H1 (cell line): ENCODE data around the gene ZC3H7B. TPM values are rescaled to one million over a fixed set of nuclear protein-coding genes. Genes with fewer than 3 reads are reported as not detected.

Source experiments
- CBX5 ChIP-seq: fragments of 300-800, 300-1000 bp; sonication (generic); IDR thresholded peaks from 2 replicates; pipeline ENCODE4 v1.7.1; 2016; ENCODE audit warnings: antibody characterized with exemption, low read length, low read depth
- KDM1A ChIP-seq: fragments of 200-600, 300-600 bp; sonication (generic); IDR thresholded peaks from 2 replicates; pipeline ENCODE4 v1.7.1; 2016; ENCODE audit warnings: mild to moderate bottlenecking, low read length, borderline replicate concordance
- POU5F1 ChIP-seq: IDR thresholded peaks from 2 replicates; pipeline ENCODE4 v1.6.1; 2011; ENCODE audit warnings: low read depth, mild to moderate bottlenecking, low read length, moderate library complexity
- RAD21 ChIP-seq, 2 experiments: IDR thresholded peaks in 1 of 2; conservative IDR thresholded peaks in 1 of 2; 2 replicates each; pipeline ENCODE4 v1.6.1; 2011; ENCODE audit warnings: low read depth in 2 of 2, low read length in 2 of 2, improper control_type of control experiment in 1 of 2, inconsistent platforms in 1 of 2, mild to moderate bottlenecking in 1 of 2, moderate library complexity in 1 of 2
- TBP ChIP-seq: IDR thresholded peaks from 2 replicates; pipeline ENCODE4 v1.6.1; 2011; ENCODE audit warnings: low read depth, low read length, improper control_type of control experiment
- ZNF274 ChIP-seq: IDR thresholded peaks from 2 replicates; pipeline ENCODE4 v1.7.0; 2012; ENCODE audit warnings: low read length, borderline replicate concordance; ENCODE audit errors: extremely low read depth
- polyA plus RNA-seq, 7 experiments: library from polyadenylated mRNA; depleted of rRNA in 3 of 7; stranded (reverse) in 5 of 7; unstranded in 2 of 7; fragments of >200 nt in 5 of 7; fragments of 200-250 nt in 2 of 7; gene quantifications; 1 replicate in 5 of 7; 2 replicates in 1 of 7; 4 replicates in 1 of 7; pipeline versions ENCODE4 v1.2.1 to v1.2.3, GENCODE V29; 2011 to 2013; ENCODE audit warnings: missing spikeins in 2 of 7, mixed read lengths in 2 of 7
- total RNA-seq: library from RNA; stranded (reverse); fragmentation: NEBNext Ultra II Directional; extraction: Animal tissue kit (Norgen Biotek cat#: 25700); gene quantifications from 2 replicates; pipeline ENCODE4 v1.2.1, GENCODE V29; 2021
- TF ChIP-seq, protein P1 (sequence below): fragments of 300-600 bp; sonication (generic); IDR thresholded peaks from 2 replicates; pipeline ENCODE4 v1.7.1; 2012; ENCODE audit warnings: low read length, moderate library complexity, mild to moderate bottlenecking, inconsistent platforms; ENCODE audit not compliant: insufficient replicate concordance
- TF ChIP-seq, protein P2 (sequence below): IDR thresholded peaks from 2 replicates; pipeline ENCODE4 v1.6.1; 2011; ENCODE audit warnings: low read length, improper control_type of control experiment

The ZC3H7B gene
- total and polyA plus RNA-seq, 2 of the 8 experiments (the other 6 are each of a cell fraction or from before 2014, with no cell fraction given): 35.5 to 78.6 TPM

DNA sequence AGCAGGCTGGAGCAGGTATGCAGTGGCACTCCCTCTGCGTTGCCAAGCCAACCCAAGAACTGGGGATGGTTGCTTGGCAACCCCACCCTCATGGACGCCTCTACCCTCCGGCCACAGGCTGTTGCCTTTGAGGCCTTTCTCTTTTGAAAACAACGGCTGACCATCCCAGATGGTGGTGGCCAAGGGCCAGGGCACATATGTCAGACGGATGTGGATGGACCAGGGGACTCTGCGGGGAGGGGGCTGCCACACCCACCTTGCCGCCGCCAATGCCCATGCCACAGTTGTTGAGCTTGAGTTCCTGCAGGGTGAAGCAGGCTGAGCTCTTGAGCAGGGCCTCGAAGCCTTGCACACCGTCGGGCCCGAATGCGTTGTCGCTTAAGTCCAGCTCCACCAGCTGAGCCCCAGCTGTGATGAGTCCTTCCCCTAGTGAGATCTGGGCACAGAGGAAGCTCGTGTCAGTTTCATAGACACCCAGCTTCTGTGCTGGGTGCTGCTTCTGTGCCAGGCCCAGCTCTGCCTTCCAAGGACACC lies 36.9 kb upstream of the ZC3H7B start (continued):
- TF ChIP-seq, protein P1, sequence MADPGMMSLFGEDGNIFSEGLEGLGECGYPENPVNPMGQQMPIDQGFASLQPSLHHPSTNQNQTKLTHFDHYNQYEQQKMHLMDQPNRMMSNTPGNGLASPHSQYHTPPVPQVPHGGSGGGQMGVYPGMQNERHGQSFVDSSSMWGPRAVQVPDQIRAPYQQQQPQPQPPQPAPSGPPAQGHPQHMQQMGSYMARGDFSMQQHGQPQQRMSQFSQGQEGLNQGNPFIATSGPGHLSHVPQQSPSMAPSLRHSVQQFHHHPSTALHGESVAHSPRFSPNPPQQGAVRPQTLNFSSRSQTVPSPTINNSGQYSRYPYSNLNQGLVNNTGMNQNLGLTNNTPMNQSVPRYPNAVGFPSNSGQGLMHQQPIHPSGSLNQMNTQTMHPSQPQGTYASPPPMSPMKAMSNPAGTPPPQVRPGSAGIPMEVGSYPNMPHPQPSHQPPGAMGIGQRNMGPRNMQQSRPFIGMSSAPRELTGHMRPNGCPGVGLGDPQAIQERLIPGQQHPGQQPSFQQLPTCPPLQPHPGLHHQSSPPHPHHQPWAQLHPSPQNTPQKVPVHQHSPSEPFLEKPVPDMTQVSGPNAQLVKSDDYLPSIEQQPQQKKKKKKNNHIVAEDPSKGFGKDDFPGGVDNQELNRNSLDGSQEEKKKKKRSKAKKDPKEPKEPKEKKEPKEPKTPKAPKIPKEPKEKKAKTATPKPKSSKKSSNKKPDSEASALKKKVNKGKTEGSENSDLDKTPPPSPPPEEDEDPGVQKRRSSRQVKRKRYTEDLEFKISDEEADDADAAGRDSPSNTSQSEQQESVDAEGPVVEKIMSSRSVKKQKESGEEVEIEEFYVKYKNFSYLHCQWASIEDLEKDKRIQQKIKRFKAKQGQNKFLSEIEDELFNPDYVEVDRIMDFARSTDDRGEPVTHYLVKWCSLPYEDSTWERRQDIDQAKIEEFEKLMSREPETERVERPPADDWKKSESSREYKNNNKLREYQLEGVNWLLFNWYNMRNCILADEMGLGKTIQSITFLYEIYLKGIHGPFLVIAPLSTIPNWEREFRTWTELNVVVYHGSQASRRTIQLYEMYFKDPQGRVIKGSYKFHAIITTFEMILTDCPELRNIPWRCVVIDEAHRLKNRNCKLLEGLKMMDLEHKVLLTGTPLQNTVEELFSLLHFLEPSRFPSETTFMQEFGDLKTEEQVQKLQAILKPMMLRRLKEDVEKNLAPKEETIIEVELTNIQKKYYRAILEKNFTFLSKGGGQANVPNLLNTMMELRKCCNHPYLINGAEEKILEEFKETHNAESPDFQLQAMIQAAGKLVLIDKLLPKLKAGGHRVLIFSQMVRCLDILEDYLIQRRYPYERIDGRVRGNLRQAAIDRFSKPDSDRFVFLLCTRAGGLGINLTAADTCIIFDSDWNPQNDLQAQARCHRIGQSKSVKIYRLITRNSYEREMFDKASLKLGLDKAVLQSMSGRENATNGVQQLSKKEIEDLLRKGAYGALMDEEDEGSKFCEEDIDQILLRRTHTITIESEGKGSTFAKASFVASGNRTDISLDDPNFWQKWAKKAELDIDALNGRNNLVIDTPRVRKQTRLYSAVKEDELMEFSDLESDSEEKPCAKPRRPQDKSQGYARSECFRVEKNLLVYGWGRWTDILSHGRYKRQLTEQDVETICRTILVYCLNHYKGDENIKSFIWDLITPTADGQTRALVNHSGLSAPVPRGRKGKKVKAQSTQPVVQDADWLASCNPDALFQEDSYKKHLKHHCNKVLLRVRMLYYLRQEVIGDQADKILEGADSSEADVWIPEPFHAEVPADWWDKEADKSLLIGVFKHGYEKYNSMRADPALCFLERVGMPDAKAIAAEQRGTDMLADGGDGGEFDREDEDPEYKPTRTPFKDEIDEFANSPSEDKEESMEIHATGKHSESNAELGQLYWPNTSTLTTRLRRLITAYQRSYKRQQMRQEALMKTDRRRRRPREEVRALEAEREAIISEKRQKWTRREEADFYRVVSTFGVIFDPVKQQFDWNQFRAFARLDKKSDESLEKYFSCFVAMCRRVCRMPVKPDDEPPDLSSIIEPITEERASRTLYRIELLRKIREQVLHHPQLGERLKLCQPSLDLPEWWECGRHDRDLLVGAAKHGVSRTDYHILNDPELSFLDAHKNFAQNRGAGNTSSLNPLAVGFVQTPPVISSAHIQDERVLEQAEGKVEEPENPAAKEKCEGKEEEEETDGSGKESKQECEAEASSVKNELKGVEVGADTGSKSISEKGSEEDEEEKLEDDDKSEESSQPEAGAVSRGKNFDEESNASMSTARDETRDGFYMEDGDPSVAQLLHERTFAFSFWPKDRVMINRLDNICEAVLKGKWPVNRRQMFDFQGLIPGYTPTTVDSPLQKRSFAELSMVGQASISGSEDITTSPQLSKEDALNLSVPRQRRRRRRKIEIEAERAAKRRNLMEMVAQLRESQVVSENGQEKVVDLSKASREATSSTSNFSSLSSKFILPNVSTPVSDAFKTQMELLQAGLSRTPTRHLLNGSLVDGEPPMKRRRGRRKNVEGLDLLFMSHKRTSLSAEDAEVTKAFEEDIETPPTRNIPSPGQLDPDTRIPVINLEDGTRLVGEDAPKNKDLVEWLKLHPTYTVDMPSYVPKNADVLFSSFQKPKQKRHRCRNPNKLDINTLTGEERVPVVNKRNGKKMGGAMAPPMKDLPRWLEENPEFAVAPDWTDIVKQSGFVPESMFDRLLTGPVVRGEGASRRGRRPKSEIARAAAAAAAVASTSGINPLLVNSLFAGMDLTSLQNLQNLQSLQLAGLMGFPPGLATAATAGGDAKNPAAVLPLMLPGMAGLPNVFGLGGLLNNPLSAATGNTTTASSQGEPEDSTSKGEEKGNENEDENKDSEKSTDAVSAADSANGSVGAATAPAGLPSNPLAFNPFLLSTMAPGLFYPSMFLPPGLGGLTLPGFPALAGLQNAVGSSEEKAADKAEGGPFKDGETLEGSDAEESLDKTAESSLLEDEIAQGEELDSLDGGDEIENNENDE: no peak
- TF ChIP-seq, protein P2, sequence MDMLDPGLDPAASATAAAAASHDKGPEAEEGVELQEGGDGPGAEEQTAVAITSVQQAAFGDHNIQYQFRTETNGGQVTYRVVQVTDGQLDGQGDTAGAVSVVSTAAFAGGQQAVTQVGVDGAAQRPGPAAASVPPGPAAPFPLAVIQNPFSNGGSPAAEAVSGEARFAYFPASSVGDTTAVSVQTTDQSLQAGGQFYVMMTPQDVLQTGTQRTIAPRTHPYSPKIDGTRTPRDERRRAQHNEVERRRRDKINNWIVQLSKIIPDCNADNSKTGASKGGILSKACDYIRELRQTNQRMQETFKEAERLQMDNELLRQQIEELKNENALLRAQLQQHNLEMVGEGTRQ: no peak
- TF ChIP-seq TBP (no peak), RAD21 (IDR thresholded peaks at IDR 0.05 in 1 of 2, conservative IDR thresholded peaks at IDR 0.05 in 1 of 2; ENCODE audit: low read depth in 2 of 2, low read length in 2 of 2) (no peak), KDM1A (no peak), CBX5 (no peak), POU5F1 (no peak), ZNF274 (no peak)
